Ishikawa (cell line): Measurements from ENCODE around the gene C2CD4B.

Experiments
- CEBPB ChIP-seq: IDR thresholded peaks from 2 replicates; pipeline ENCODE4 v1.6.1; 2012
- CREB1 ChIP-seq: IDR thresholded peaks from 2 replicates; pipeline ENCODE4 v1.6.1; 2012; ENCODE audit warnings: low read depth
- EGR1 ChIP-seq: IDR thresholded peaks from 2 replicates; pipeline ENCODE4 v1.6.1; 2012
- EP300 ChIP-seq: IDR thresholded peaks from 2 replicates; pipeline ENCODE4 v1.6.1; 2012; ENCODE audit warnings: borderline replicate concordance
- FOXM1 ChIP-seq: IDR thresholded peaks from 2 replicates; pipeline ENCODE4 v1.6.1; 2012; ENCODE audit warnings: low read depth, borderline replicate concordance
- MAX ChIP-seq: IDR thresholded peaks from 2 replicates; pipeline ENCODE4 v1.6.1; 2012
- NFIC ChIP-seq: IDR thresholded peaks from 2 replicates; pipeline ENCODE4 v1.6.1; 2012
- RAD21 ChIP-seq: IDR thresholded peaks from 2 replicates; pipeline ENCODE4 v1.6.1; 2012; ENCODE audit warnings: low read depth
- TAF1 ChIP-seq: IDR thresholded peaks from 2 replicates; pipeline ENCODE4 v1.6.1; 2012; ENCODE audit warnings: low read depth, mild to moderate bottlenecking
- TCF12 ChIP-seq: IDR thresholded peaks from 2 replicates; pipeline ENCODE4 v1.6.1; 2012; ENCODE audit warnings: low read depth
- TEAD4 ChIP-seq: IDR thresholded peaks from 2 replicates; pipeline ENCODE4 v1.6.1; 2012
- USF1 ChIP-seq: IDR thresholded peaks from 2 replicates; pipeline ENCODE4 v1.6.1; 2012
- YY1 ChIP-seq: IDR thresholded peaks from 2 replicates; pipeline ENCODE4 v1.6.1; 2012; ENCODE audit warnings: low read depth
- ZBTB7A ChIP-seq: IDR thresholded peaks from 2 replicates; pipeline ENCODE4 v1.6.1; 2012; ENCODE audit warnings: low read depth
- TF ChIP-seq, protein P1 (sequence below): IDR thresholded peaks from 2 replicates; pipeline ENCODE4 v1.6.1; 2012; ENCODE audit warnings: low read depth, mild to moderate bottlenecking

The C2CD4B gene

DNA sequence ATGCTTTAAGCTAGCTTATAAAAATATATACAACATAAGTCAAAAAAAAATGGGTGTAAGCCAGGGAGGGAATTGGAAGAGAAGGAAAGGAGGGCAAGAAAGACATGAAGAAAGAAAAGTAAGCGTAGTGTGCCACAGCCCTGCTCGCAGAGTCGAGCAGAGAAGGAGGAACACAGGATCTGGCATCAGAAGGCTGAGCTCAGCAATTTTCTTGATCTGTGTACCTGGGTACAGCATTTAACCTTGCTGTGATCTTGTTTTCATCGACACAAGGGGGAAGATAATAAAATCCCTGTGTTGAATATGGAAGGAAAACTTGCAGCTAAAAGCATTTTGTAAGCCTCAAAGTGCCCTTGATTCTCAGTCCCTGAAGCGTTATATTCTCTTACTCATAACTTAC lies 23.7 kb upstream of the C2CD4B start:
- no peak for TF ChIP-seq ZBTB7A

DNA sequence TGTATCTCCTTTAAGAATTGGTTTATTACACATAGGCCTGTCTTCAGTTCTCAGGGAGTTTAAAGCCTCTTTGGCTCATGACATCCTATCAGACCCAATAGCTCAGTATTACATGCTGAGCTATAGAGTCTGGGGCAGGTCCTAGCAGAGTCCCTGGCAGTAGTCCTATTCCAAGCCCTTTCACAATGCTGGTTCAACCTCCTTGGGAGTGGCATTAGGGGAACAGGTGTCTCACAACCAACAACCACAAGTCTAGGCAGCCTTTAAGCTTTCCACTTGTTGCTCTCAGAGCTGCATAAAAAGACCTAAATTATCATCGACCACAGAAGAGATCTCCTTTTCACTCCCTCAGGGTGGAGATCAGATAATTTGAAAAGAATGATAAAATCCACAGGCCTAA lies 22.8 kb upstream of the C2CD4B start:
- no peak for TF ChIP-seq TCF12
- TF ChIP-seq MAX = no peak
- no peak for TF ChIP-seq USF1
- TF ChIP-seq TAF1 = no peak
- no peak for TF ChIP-seq ZBTB7A
- TF ChIP-seq, protein P1, sequence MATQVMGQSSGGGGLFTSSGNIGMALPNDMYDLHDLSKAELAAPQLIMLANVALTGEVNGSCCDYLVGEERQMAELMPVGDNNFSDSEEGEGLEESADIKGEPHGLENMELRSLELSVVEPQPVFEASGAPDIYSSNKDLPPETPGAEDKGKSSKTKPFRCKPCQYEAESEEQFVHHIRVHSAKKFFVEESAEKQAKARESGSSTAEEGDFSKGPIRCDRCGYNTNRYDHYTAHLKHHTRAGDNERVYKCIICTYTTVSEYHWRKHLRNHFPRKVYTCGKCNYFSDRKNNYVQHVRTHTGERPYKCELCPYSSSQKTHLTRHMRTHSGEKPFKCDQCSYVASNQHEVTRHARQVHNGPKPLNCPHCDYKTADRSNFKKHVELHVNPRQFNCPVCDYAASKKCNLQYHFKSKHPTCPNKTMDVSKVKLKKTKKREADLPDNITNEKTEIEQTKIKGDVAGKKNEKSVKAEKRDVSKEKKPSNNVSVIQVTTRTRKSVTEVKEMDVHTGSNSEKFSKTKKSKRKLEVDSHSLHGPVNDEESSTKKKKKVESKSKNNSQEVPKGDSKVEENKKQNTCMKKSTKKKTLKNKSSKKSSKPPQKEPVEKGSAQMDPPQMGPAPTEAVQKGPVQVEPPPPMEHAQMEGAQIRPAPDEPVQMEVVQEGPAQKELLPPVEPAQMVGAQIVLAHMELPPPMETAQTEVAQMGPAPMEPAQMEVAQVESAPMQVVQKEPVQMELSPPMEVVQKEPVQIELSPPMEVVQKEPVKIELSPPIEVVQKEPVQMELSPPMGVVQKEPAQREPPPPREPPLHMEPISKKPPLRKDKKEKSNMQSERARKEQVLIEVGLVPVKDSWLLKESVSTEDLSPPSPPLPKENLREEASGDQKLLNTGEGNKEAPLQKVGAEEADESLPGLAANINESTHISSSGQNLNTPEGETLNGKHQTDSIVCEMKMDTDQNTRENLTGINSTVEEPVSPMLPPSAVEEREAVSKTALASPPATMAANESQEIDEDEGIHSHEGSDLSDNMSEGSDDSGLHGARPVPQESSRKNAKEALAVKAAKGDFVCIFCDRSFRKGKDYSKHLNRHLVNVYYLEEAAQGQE = no peak
- TF ChIP-seq CREB1 = no peak
- no peak for TF ChIP-seq TEAD4
- TF ChIP-seq CEBPB = no peak
- TF ChIP-seq NFIC = no peak
- TF ChIP-seq EP300 = no peak
- TF ChIP-seq RAD21 = no peak
- TF ChIP-seq YY1 = no peak
- no peak for TF ChIP-seq EGR1
- TF ChIP-seq FOXM1 = no peak

DNA sequence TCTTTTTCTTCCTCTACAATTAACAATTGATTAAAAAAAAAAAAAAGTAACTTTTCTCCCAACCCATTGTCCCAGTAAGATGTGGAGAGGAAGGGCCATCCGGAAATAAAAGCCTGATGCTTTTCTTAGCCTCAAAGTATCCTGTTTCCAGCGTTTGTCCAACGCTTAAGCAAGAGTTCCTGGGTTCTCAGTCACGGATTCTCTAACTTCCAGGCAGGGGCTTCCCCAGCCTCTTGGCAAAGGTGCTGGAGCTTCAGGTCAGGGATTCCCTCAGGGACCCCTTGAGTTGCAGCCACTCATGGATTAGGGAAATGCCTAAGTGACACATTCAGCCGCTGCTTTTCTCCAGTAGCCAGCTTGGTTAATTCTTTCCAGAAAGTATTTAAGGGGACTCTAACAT lies 22.3 kb upstream of the C2CD4B start:
- TF ChIP-seq USF1 = no peak
- TF ChIP-seq, protein P1 = no peak

DNA sequence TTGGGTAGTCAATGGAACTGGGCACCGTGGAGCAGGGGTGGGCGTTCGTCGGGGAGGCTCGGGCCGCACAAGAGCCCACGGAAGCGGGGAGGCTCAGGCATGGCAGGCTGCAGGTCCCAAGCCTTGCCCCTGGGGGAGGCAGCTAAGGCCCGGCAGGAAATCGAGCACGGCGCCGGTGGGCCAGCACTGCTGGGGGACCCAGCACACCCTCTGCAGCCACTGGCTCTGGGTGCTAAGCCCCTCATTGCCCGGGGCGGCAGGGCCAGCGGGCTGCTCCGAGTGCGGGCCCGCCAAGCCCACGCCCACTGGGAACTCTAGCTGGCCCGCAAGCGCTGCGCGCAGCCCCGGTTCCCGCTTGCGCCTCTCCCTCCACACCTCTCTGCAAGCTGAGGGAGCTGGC lies 21.5 kb upstream of the C2CD4B start:
- TF ChIP-seq TAF1 (no peak), CREB1 (no peak), FOXM1 (no peak), RAD21 (no peak), EGR1 (no peak), ZBTB7A (no peak), USF1 (no peak), YY1 (no peak), EP300 (no peak), NFIC (no peak), MAX (no peak), TEAD4 (no peak), CEBPB (no peak), TCF12 (no peak)
- TF ChIP-seq, protein P1 = no peak

DNA sequence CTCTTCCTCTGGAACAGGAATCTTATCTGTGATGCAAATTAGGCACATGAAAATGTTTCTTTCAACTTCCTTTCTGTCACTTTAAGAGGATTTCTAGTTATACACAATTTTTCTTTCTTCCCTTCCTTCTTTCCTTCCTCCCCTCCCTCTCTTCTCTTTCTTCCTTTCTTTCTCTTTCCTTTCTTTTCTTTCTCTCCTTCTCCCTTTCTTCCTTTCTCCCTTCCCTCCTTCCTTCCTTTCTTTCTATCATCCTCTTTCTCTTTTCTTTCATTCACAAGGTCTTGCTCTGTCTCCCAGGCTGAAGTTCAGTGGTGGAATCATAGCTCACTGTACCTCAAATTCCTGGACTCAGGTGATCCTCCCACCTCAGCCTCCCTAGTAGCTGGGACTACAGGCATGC lies 18.0 kb upstream of the C2CD4B start:
- no peak for TF ChIP-seq CEBPB
- TF ChIP-seq TEAD4 = no peak
- no peak for TF ChIP-seq FOXM1
- TF ChIP-seq CREB1 = no peak
- no peak for TF ChIP-seq TAF1
- no peak for TF ChIP-seq EGR1
- TF ChIP-seq EP300 = no peak
- TF ChIP-seq YY1 = no peak
- TF ChIP-seq ZBTB7A = no peak
- no peak for TF ChIP-seq NFIC
- TF ChIP-seq TCF12 = no peak
- no peak for TF ChIP-seq RAD21
- TF ChIP-seq, protein P1 = no peak
- TF ChIP-seq MAX = no peak
